GM12878 (cell line): ENCODE data around the gene BCAT1. TPM values are rescaled to one million over a fixed set of nuclear protein-coding genes. Genes with fewer than 3 reads are reported as not detected.

Experiments used
- ATAC-seq: fragments of 200-7000 bp; cut with Tn5 transposase; 3 replicates; pipeline ENCODE4 v1.9.1; 2020; ENCODE audit warnings: mild to moderate bottlenecking, moderate library complexity
- BruUV-seq: library from RNA; stranded (reverse); fragments of 400-500 nt; replicated peaks from 2 replicates; lab custom pipeline; 2021; lab: Mats Ljungman, UMichigan
- CTCF ChIA-PET: fragments of 300-600 bp; sonication (Branson Sonifier 250); formaldehyde crosslinking; extraction: SDS; loops from one replicate; lab custom pipeline; 2021; ENCODE audit warnings: inconsistent platforms; lab: Yijun Ruan, JAX
- POLR2A ChIA-PET: fragments of 350-600 bp; formaldehyde crosslinking; extraction: SDS; loops from one replicate; lab custom pipeline; 2021; ENCODE audit warnings: inconsistent platforms; lab: Charles Lee
- RAD21 ChIA-PET: fragments of 300-600 bp; sonication (Branson Sonifier 250); formaldehyde crosslinking; loops from one replicate; lab custom pipeline; 2023; ENCODE audit warnings: antibody characterized with exemption; ENCODE audit not compliant: unreplicated experiment; lab: Charles Lee
- SMC1A ChIA-PET: fragments of 300-600 bp; sonication (Branson Sonifier 250); formaldehyde crosslinking; loops from one replicate; lab custom pipeline; 2023; ENCODE audit not compliant: unreplicated experiment, uncharacterized antibody; lab: Charles Lee
- DNase-seq: peaks from one replicate; pipeline ENCODE4 v3.0.0-alpha.2; 2011; ENCODE audit warnings: low read depth, low spot score
- FAIRE-seq: peaks from 3 replicates; lab custom pipeline; 2011; peaks lifted over from hg19 to GRCh38; lab: Jason Lieb, UNC
- H2AFZ ChIP-seq: 2 replicates; pipeline ENCODE4 v1.6.0; 2011; ENCODE audit warnings: low read depth, low read length, control low read depth; ENCODE audit not compliant: control insufficient read depth
- H3K27ac ChIP-seq: 2 replicates; pipeline ENCODE4 v1.5.1; 2011; ENCODE audit warnings: control low read depth; ENCODE audit not compliant: control insufficient read depth, insufficient read depth
- H3K27me3 ChIP-seq, 2 experiments: replicated peaks in 1 of 2; 2 replicates each; pipeline versions ENCODE4 v1.6.0 to v1.6.1; 2011; ENCODE audit warnings: low read length in 1 of 2; ENCODE audit not compliant: control insufficient read depth in 2 of 2, insufficient read depth in 2 of 2
- H3K36me3 ChIP-seq, 2 experiments: 2 replicates each; pipeline ENCODE4 v1.5.1; 2011; ENCODE audit warnings: low read length in 1 of 2; ENCODE audit not compliant: control insufficient read depth in 2 of 2, insufficient read depth in 2 of 2
- H3K4me1 ChIP-seq: 2 replicates; pipeline ENCODE4 v1.6.1; 2011; ENCODE audit warnings: mild to moderate bottlenecking, low read length, moderate library complexity, mixed read lengths; ENCODE audit not compliant: control insufficient read depth, insufficient read depth
- H3K4me2 ChIP-seq: 2 replicates; pipeline ENCODE4 v1.6.0; 2011; ENCODE audit warnings: control low read depth; ENCODE audit not compliant: control insufficient read depth, insufficient read depth
- H3K4me3 ChIP-seq: fragments of 200-600 bp; sonication (generic); 2 replicates; pipeline ENCODE4 v1.5.1; 2016
- H3K79me2 ChIP-seq: 2 replicates; pipeline ENCODE4 v1.6.0; 2011; ENCODE audit warnings: low read length; ENCODE audit not compliant: control insufficient read depth, insufficient read depth
- H3K9ac ChIP-seq: 2 replicates; pipeline ENCODE4 v1.8.0; 2011; ENCODE audit warnings: low read length, control low read depth, mixed read lengths; ENCODE audit not compliant: control insufficient read depth, insufficient read depth
- H3K9me3 ChIP-seq: replicated peaks from 3 replicates; pipeline ENCODE4 v1.5.1; 2011; ENCODE audit warnings: mild to moderate bottlenecking, low read length; ENCODE audit not compliant: control insufficient read depth, insufficient read depth
- H4K20me1 ChIP-seq: 2 replicates; pipeline ENCODE4 v1.6.0; 2011; ENCODE audit not compliant: control insufficient read depth, insufficient read depth
- ASH2L ChIP-seq: fragments of 300-600, 200-600 bp; sonication (generic); IDR thresholded peaks from 2 replicates; pipeline ENCODE4 v1.6.1; 2017; ENCODE audit warnings: low read depth, mild to moderate bottlenecking, borderline replicate concordance
- EP300 ChIP-seq, 2 experiments: fragments of 150-350 bp in 1 of 2; IDR thresholded peaks; 2 replicates each; pipeline ENCODE4 v1.6.1; 2011 to 2012; ENCODE audit warnings: low read depth in 2 of 2, low read length in 2 of 2, borderline replicate concordance in 1 of 2, improper control_type of control experiment in 1 of 2, inconsistent platforms in 1 of 2; ENCODE audit not compliant: control insufficient read depth in 1 of 2
- FOXM1 ChIP-seq: IDR thresholded peaks from 2 replicates; pipeline ENCODE4 v1.6.1; 2012; ENCODE audit warnings: low read depth, mild to moderate bottlenecking, inconsistent platforms, low read length, moderate library complexity
- GATAD2B ChIP-seq: fragments of 450-650 bp; conservative IDR thresholded peaks from 2 replicates; pipeline ENCODE4 v1.6.1; 2017; ENCODE audit warnings: low read depth, mild to moderate bottlenecking, moderate library complexity
- LARP7 ChIP-seq: fragments of 450-650 bp; IDR thresholded peaks from 2 replicates; pipeline ENCODE4 v1.6.1; 2017; ENCODE audit warnings: mild to moderate bottlenecking
- MEF2B ChIP-seq: fragments of 450-650 bp; IDR thresholded peaks from 2 replicates; pipeline ENCODE4 v1.6.1; 2018; ENCODE audit warnings: mild to moderate bottlenecking, moderate library complexity; ENCODE audit not compliant: partially characterized antibody, poor library complexity, severe bottlenecking
- MTA2 ChIP-seq: fragments of 450-650 bp; IDR thresholded peaks from 2 replicates; pipeline ENCODE4 v1.6.1; 2016; ENCODE audit warnings: low read depth, mild to moderate bottlenecking, moderate library complexity
- MTA3 ChIP-seq: IDR thresholded peaks from 2 replicates; pipeline ENCODE4 v1.6.1; 2012; ENCODE audit warnings: low read length, inconsistent platforms, borderline replicate concordance
- MXI1 ChIP-seq: fragments of 150-350 bp; IDR thresholded peaks from 2 replicates; pipeline ENCODE4 v1.6.1; 2011; ENCODE audit warnings: low read depth, mild to moderate bottlenecking, inconsistent platforms, low read length, improper control_type of control experiment
- NR2F1 ChIP-seq: fragments of 450-650 bp; conservative IDR thresholded peaks from 2 replicates; pipeline ENCODE4 v1.6.1; 2017; ENCODE audit warnings: mild to moderate bottlenecking
- SMAD1 ChIP-seq: fragments of 450-650 bp; IDR thresholded peaks from 2 replicates; pipeline ENCODE4 v1.6.1; 2018; ENCODE audit warnings: mild to moderate bottlenecking, low read depth; ENCODE audit not compliant: partially characterized antibody
- STAT1 ChIP-seq: fragments of 450-650 bp; conservative IDR thresholded peaks from 2 replicates; pipeline ENCODE4 v1.6.1; 2014; ENCODE audit warnings: antibody characterized with exemption, mild to moderate bottlenecking
- WRNIP1 ChIP-seq: IDR thresholded peaks from 2 replicates; pipeline ENCODE4 v1.6.1; 2011; ENCODE audit warnings: low read depth, low read length, improper control_type of control experiment, borderline replicate concordance
- YY1 ChIP-seq: IDR thresholded peaks from 2 replicates; pipeline ENCODE4 v1.6.1; 2011; ENCODE audit warnings: low read depth, mild to moderate bottlenecking, low read length
- ZNF207 ChIP-seq: fragments of 450-650 bp; IDR thresholded peaks from 2 replicates; pipeline ENCODE4 v1.6.1; 2014; ENCODE audit warnings: antibody characterized with exemption, mild to moderate bottlenecking, borderline replicate concordance
- ZZZ3 ChIP-seq: IDR thresholded peaks from 2 replicates; pipeline ENCODE4 v1.6.1; 2011; ENCODE audit warnings: low read depth; ENCODE audit not compliant: control insufficient read depth, insufficient read length
- WGBS: methylation state at CpG from one replicate; pipeline ENCODE4 v1.1.6; 2016; ENCODE audit warnings: low lambda C conversion rate; ENCODE audit not compliant: insufficient replicate concordance, insufficient coverage; ENCODE audit errors: missing lambda C conversion rate; 5-methylcytosine and 5-hydroxymethylcytosine counted together
- in situ Hi-C: fragments of 300-500 bp; cut with MboI; formaldehyde crosslinking; loops from 9 replicates; pipeline ENCODE4 v1.14.3; 2018; ENCODE audit warnings: mixed read lengths
- intact Hi-C: fragments of 100-400 bp; cut with micrococcal nuclease; formaldehyde crosslinking; loops from one replicate; pipeline ENCODE4 v1.14.2; 2022; ENCODE audit not compliant: unreplicated experiment
- polyA plus RNA-seq, 11 experiments: library from polyadenylated mRNA; depleted of rRNA in 4 of 11; unstranded in 6 of 11; stranded (reverse) in 5 of 11; fragments of >200 nt; fragmentation: Nextera tagmentation in 4 of 11; fragmentation: Illumina TruSeq in 1 of 11; extraction: Ambion mirVana in 4 of 11; extraction: Trizol in 1 of 11; gene quantifications; 1 replicate in 1 of 11; 2 replicates in 10 of 11; pipeline versions ENCODE4 v1.2.1 to v1.2.3, GENCODE V29; 2011 to 2016; ENCODE audit warnings: inconsistent platforms in 2 of 11, missing spikeins in 2 of 11, low read depth in 1 of 11
- total RNA-seq, 4 experiments: library from RNA; depleted of rRNA in 3 of 4; stranded (reverse); fragments of >200 nt in 3 of 4; fragmentation: Illumina TruSeq in 1 of 4; extraction: Trizol in 1 of 4; gene quantifications; 2 replicates each; pipeline versions ENCODE4 v1.2.1 to v1.2.3, GENCODE V29; 2013 to 2021
- TF ChIP-seq, protein P1 (sequence below): IDR thresholded peaks from 2 replicates; pipeline ENCODE4 v1.6.1; 2011; ENCODE audit warnings: low read depth, low read length, improper control_type of control experiment, borderline replicate concordance

The BCAT1 gene
- total and polyA plus RNA-seq, 10 of the 15 experiments (the other 5 are each of a cell fraction or from before 2014, with no cell fraction given) = 26.2 to 187 (median 81.9) TPM

DNA sequence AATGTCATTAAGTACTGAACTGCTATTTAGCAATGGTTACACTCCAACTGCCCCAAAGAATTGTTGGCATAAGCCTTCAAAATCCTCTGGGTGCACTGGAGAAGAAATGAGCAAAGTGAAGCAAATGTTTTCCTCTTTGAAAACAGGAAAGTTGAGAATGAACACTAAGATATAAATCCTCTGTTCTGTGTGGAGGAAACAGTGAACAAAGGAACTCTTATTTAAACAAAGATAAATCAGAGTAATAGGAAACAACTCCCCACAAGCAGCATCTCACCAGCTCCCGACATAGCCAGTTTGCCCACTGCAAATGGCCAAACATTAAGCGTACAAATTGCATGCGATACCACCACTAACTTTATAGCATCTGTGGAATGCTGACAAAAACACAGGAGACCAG lies 54.0 kb downstream of the BCAT1 start:
- Histone ChIP-seq H3K27ac (no peak overlapping the region), H3K36me3 (0 out of 4 replicates have a peak, but pooled peaks cover 0 to 3% of the 10 kb centered on the region in 2 experiments), H3K27me3 (no peaks in the 10 kb centered on the region), H3K4me2 (no peak overlapping the region), H3K4me3 (no peak overlapping the region), H3K79me2 (no peaks in the 10 kb centered on the region; the same call in none of the 2 replicates), H3K9me3 (no peaks in the 10 kb centered on the region), H4K20me1 (no peaks in the 10 kb centered on the region), H3K9ac (no peak overlapping the region), H2AFZ (no peak overlapping the region), H3K4me1 (no peaks in the 10 kb centered on the region)
- FAIRE-seq (no peak), DNase-seq (no peak), ATAC-seq (no peak)
- BruUV-seq = no TSS peak
- ChIA-PET CTCF (interaction anchor here (0.8 to 1.1 kb wide), 3 partner anchors 9 to 224 kb away, joined by 3 to 4 read pairs (median 3); no protein-coding TSS in a partner anchor), POLR2A (no interaction called here), SMC1A (interaction anchor here (1.0 kb wide), 1 partner anchor 55 kb away, joined by 4 read pairs; no protein-coding TSS in a partner anchor), RAD21 (interaction anchor here (0.8 kb wide), 1 partner anchor 51 kb away, joined by 3 read pairs; no protein-coding TSS in a partner anchor)
- intact Hi-C loops (no loop called here), in situ Hi-C loops (no loop called here)
- WGBS = 94% methylated on average over 3 of the region's 3 CpGs
- TF ChIP-seq MTA3 = no peak
- TF ChIP-seq ZZZ3 = no peak
- TF ChIP-seq LARP7 = no peak
- no peak for TF ChIP-seq SMAD1
- no peak for TF ChIP-seq STAT1

DNA sequence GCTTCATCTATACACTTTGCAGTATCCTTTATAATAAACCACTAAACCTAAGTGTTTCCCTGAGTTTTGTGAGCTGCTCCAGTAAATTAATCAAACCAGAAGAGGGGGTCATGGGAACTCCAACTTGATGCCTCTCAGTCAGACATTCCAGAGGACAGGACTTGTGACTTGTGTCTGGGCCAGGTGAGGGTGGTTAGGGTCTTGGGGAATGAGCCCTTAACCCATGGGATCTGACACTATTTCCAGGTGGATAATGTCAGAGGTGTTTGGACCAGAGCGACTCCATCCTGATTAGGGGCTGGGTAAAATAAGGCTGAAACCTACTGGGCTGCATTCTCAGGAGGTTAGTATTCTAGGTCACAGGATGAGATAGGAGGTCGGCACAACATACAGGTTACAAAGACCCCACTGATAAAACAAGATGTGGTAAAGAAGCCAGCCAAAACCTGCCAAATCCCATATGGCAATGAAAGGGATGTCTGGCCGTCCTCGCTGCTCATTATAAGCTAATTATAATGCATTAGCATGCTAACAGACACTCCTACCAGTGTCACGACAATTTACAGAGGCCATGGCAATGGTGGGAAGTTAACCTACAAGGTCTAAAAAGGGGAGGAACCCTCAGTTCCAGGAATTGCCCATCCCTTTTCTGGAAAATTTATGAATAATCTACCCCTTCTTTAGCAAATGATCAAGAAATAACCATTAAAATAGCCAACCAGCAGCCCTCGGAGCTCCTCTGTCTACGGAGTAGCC lies 58.7 kb downstream of the BCAT1 start:
- Histone ChIP-seq H3K4me2 (no peak overlapping the region), H4K20me1 (no peaks in the 10 kb centered on the region), H3K79me2 (no peaks in the 10 kb centered on the region; the same call in 1 of the 2 replicates), H2AFZ (no peak overlapping the region), H3K9me3 (no peaks in the 10 kb centered on the region), H3K36me3 (no peaks in the 10 kb centered on the region; a peak in 1 of 4 replicates), H3K27me3 (no peaks in the 10 kb centered on the region), H3K27ac (no peak overlapping the region), H3K9ac (no peak overlapping the region), H3K4me1 (no peaks in the 10 kb centered on the region), H3K4me3 (no peak overlapping the region)
- ATAC-seq (no peak), DNase-seq (no peak), FAIRE-seq (no peak)
- ChIA-PET CTCF (interaction anchor here (1.0 kb wide), 1 partner anchor 12 kb away, joined by 4 read pairs; no protein-coding TSS in a partner anchor), POLR2A (no interaction called here), RAD21 (no interaction called here), SMC1A (interaction anchor here (1.2 kb wide), 1 partner anchor 12 kb away, joined by 3 read pairs; no protein-coding TSS in a partner anchor)
- intact Hi-C loops = no loop called here
- 98% methylated on average over 7 of the region's 7 CpGs for WGBS
- in situ Hi-C loops = no loop called here
- no TSS peak for BruUV-seq
- TF ChIP-seq GATAD2B (no peak), NR2F1 (no peak), WRNIP1 (no peak), YY1 (no peak), MEF2B (no peak), EP300 (IDR thresholded peaks at IDR 0.05; ENCODE audit: borderline replicate concordance in 1 of 2, control insufficient read depth in 1 of 2, low read depth in 2 of 2, low read length in 2 of 2) (no peak), MXI1 (no peak), FOXM1 (no peak), ZNF207 (no peak), MTA2 (no peak), ASH2L (no peak)
- TF ChIP-seq, protein P1, sequence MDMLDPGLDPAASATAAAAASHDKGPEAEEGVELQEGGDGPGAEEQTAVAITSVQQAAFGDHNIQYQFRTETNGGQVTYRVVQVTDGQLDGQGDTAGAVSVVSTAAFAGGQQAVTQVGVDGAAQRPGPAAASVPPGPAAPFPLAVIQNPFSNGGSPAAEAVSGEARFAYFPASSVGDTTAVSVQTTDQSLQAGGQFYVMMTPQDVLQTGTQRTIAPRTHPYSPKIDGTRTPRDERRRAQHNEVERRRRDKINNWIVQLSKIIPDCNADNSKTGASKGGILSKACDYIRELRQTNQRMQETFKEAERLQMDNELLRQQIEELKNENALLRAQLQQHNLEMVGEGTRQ = no peak
